GM06990 (cell line): ENCODE results near the gene PRXL2B.

Source experiments
- DNase-seq: peaks from one replicate; pipeline ENCODE4 v3.0.0-alpha.2; 2011; ENCODE audit not compliant: insufficient read length; ENCODE audit errors: extremely low read depth
- H3K27me3 ChIP-seq: replicated peaks from 2 replicates; pipeline ENCODE4 v1.6.0; 2011; ENCODE audit warnings: low read length; ENCODE audit not compliant: control insufficient read depth, insufficient read depth
- H3K36me3 ChIP-seq: 2 replicates; pipeline ENCODE4 v1.5.1; 2011; ENCODE audit warnings: low read length; ENCODE audit not compliant: control insufficient read depth, insufficient read depth
- H3K4me3 ChIP-seq: replicated peaks from 2 replicates; pipeline ENCODE4 v1.5.1; 2011; ENCODE audit warnings: low read depth, mild to moderate bottlenecking, control low read depth, low read length
- TF ChIP-seq, protein P1 (sequence below): IDR thresholded peaks from 2 replicates; pipeline ENCODE4 v1.5.1; 2011; ENCODE audit warnings: low read length, control low read depth, mild to moderate bottlenecking, inconsistent platforms; ENCODE audit not compliant: insufficient read depth, poor library complexity, severe bottlenecking

The PRXL2B gene

DNA sequence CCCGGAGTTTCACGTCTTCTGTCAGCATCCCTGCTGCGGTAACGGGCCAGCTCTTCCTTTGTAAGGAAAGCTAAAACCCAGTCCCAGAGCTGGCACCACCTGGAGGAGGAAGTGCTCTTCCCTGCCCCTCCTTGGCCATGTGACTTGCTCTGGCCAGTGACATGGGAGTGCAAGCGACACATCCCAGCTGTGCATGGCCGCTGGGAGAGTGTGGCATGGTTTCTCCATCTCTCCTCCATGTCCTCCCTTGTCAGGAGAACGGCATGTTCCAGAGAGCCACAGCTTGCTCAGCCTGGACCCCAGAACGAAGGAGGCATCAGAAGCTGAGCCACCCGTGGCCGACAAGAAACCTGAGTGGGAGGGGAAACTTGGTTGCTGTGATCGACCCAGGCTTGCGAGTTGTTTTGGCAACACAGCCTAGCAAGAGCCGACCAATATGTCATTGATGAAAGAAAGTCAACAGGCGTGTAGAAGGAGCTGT is 2.7 kb upstream of the PRXL2B start:
- Histone ChIP-seq H3K4me3 (no peak overlapping the region), H3K36me3 (peaks cover 3% of the 10 kb centered on the region), H3K27me3 (no peaks in the 10 kb centered on the region)
- TF ChIP-seq, protein P1, sequence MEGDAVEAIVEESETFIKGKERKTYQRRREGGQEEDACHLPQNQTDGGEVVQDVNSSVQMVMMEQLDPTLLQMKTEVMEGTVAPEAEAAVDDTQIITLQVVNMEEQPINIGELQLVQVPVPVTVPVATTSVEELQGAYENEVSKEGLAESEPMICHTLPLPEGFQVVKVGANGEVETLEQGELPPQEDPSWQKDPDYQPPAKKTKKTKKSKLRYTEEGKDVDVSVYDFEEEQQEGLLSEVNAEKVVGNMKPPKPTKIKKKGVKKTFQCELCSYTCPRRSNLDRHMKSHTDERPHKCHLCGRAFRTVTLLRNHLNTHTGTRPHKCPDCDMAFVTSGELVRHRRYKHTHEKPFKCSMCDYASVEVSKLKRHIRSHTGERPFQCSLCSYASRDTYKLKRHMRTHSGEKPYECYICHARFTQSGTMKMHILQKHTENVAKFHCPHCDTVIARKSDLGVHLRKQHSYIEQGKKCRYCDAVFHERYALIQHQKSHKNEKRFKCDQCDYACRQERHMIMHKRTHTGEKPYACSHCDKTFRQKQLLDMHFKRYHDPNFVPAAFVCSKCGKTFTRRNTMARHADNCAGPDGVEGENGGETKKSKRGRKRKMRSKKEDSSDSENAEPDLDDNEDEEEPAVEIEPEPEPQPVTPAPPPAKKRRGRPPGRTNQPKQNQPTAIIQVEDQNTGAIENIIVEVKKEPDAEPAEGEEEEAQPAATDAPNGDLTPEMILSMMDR, result no peak
- no peak for DNase-seq

DNA sequence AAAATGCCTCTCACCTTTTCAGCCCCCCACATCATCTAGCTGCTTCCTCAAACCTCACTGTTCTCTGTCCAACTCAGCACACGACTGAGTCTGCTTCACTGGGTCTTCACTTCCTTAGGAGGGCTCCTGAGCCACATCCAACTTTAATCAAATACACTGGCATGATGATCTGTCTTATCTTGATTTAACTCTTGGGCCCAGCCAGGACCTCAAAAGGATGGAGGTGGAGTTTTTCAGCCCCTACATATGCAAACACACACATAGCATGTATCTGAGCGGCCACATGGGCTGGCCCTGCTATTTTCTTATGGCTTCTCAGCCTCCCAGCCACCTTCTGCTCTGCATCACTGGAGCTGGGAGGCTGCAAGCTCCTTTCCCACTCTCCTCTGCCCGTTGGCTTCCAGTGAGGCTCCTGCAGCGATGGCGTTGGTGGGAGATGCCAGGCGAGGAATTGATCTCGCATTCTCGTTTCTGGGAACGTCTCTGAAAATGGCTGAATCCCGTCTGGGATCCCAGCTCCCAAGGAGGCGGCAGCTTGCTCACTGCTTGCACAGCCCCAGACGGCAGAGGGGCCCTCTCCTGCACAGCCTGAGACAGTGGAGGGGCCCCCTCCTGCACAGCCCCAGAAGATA is 1.8 kb upstream of the PRXL2B start:
- Histone ChIP-seq H3K36me3 (peaks cover 3% of the 10 kb centered on the region), H3K4me3 (peak overlapping the region; percentile 91), H3K27me3 (no peaks in the 10 kb centered on the region)
- no peak for DNase-seq
- TF ChIP-seq, protein P1, result no peak

DNA sequence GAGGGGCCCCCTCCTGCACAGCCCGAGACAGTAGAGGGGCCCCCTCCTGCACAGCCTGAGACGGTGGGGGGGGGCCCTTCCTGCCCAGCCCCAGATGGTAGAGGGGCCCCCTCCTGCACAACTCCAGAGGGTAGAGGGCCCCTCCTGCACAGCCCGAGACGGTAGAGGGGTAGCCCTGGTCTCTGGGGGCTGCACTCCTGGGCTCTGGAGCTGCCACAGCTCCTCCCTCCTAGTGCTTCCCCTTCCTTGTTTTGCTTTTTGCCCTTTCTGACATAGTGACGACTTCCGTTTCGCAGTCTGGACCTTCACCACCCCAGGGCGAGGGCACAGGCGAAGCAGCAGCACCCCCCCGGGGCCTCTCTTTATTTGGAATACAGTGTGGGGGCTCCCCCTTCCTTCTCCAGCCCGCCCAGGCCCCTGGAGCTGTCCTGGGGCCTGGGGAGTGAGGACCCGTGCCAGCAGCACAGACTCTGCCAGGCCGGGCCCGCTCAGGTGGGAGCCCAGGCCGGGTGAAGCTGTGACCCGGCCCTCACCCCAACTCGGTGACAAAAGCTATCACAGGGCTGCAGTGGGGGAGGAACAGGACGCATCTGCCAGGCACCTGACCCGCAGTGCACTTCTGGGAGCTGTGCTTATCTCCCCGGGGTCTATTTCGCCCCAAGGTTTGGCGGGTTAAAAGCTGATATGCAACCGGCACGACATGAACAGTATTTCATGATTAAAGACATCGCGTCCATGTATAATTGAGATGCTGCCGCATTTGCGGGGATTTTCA is 1.1 kb upstream of the PRXL2B start:
- DNase-seq, result peak; percentile 77
- H3K27me3 ChIP-seq, result no peaks in the 10 kb centered on the region

DNA sequence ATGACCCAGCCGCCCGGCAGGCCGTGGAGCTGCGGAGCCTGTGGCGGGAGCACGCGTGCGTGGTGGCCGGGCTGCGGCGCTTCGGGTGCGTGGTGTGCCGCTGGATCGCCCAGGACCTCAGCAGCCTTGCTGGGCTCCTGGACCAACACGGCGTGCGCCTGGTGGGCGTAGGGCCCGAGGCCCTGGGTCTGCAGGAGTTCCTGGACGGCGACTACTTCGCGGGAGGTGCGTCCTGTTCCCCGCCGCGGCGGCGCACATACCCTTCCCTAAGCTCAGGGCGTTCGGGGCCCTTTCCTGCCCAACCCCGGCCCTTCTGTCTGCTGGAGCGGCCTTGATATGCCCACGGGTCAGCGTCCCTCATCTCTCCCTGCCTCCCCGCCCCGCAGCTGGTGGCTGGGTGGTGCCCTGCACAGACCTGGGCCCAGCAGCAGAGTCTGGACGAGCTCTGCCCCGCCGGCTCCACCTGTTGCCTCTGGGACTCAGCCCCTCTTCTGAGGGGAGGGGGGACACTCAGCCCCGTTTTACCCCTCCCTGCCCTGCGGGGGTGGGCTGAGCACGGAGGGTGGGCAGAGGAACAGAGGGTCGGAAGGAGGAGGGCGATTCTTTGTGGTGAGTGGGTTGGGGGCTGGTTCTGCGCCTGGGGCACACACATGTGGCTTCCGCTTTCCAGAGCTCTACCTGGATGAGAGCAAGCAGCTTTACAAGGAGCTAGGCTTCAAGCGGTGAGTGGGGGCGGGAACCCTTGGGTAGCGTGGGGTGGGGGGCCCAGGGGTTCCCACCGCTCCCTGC is 688 bp downstream of the PRXL2B start:
- TF ChIP-seq, protein P1, result no peak
- Histone ChIP-seq H3K36me3 (peaks cover 3% of the 10 kb centered on the region), H3K27me3 (no peaks in the 10 kb centered on the region), H3K4me3 (peak overlapping the region; percentile 91)
- DNase-seq, result peak; percentile 52

More for the DNA sequence above, 1.1 kb upstream of the PRXL2B start:
- Histone ChIP-seq H3K36me3 (peaks cover 3% of the 10 kb centered on the region), H3K4me3 (peak overlapping the region; percentile 91)
- TF ChIP-seq, protein P1, result peak; percentile 15

DNA sequence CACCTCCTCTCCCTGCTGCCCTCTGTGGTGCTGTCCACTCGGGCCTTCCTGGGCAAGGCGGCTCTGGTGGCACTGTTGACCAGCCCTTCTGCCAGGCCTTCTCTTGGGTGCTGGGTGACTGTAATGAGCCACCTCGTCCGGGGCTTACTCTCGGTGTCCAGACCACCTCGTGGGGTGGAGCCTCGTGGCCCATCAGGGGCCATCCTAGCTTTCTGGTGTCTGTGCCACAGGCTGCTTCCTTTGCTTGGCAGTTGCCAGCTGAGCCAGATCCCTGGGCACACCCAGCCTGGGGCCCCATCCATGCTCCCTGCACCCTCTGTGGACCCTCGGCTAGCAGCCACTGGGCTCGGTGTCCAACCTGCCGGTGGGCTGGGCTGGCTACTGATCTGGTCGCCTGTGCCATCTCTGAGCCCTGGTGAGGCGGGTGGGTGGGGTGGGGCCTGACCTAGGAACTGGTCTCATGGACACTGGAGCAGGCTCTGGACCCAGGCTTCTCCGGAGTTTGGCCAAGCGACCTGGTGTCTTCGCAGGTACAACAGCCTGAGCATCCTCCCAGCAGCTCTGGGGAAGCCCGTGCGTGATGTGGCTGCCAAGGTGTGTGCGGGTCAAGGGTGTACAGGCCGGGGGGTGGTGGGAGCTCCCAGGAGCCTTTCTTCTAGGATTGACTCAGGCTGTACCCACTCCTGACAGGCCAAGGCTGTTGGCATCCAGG is 1.4 kb downstream of the PRXL2B start:
- Histone ChIP-seq H3K36me3 (no peaks in the 10 kb centered on the region), H3K27me3 (no peaks in the 10 kb centered on the region), H3K4me3 (no peak overlapping the region)
- TF ChIP-seq, protein P1, result no peak
- no peak for DNase-seq
